Putamen (tissue), 1 donor: ENCODE measurements around the gene TRRAP.

Experiments
- DNase-seq: peaks from one replicate; pipeline ENCODE4 v3.0.0-alpha.2; 2016; ENCODE audit warnings: low spot score

The TRRAP gene

GRCh38 chr7:98990356-98990755 lies 112.0 kb downstream of the TRRAP start:
- no peak for DNase-seq

GRCh38 chr7:98991141-98991540 lies 112.8 kb downstream of the TRRAP start:
- no peak for DNase-seq

- DNase-seq = no peak
These were observed 113.7 kb downstream of the TRRAP start for GRCh38 chr7:98992076-98992475.

- DNase-seq = no peak
These were observed 114.9 kb downstream of the TRRAP start for GRCh38 chr7:98993024-98993897.

GRCh38 chr7:98994046-98994944 lies 116.0 kb downstream of the TRRAP start:
- no peak for DNase-seq

GRCh38 chr7:98995111-98995510 lies 116.8 kb downstream of the TRRAP start:
- no peak for DNase-seq

- no peak for DNase-seq
These were observed 117.3 kb downstream of the TRRAP start for GRCh38 chr7:98995523-98996149.

- DNase-seq = peak; percentile 61
These were observed 117.8 kb downstream of the TRRAP start for GRCh38 chr7:98996150-98996552.

- DNase-seq = no peak
These were observed 119.5 kb downstream of the TRRAP start for GRCh38 chr7:98997846-98998245.

GRCh38 chr7:98998821-98999725 lies 120.7 kb downstream of the TRRAP start:
- DNase-seq = no peak

- DNase-seq = no peak
These were observed 122.0 kb downstream of the TRRAP start for GRCh38 chr7:99000196-99000903.

GRCh38 chr7:99000904-99001465 lies 122.7 kb downstream of the TRRAP start:
- peak; percentile 67 for DNase-seq

GRCh38 chr7:99001482-99002147 lies 123.3 kb downstream of the TRRAP start:
- peak; percentile 50 for DNase-seq

- no peak for DNase-seq
These were observed 124.0 kb downstream of the TRRAP start for GRCh38 chr7:99002148-99002826.

GRCh38 chr7:99002827-99003212 lies 124.5 kb downstream of the TRRAP start:
- DNase-seq = no peak

GRCh38 chr7:99003419-99003818 lies 125.1 kb downstream of the TRRAP start:
- no peak for DNase-seq

GRCh38 chr7:99004216-99004615 lies 125.9 kb downstream of the TRRAP start:
- no peak for DNase-seq

GRCh38 chr7:99004781-99005500 lies 126.6 kb downstream of the TRRAP start:
- no peak for DNase-seq

- no peak for DNase-seq
These were observed 127.4 kb downstream of the TRRAP start for GRCh38 chr7:99005776-99006175.
